K562 (cell line): ENCODE measurements around the gene PLCG2. TPM values are rescaled to one million over a fixed set of nuclear protein-coding genes. Genes with fewer than 3 reads are reported as not detected.

Experiments used
- ATAC-seq: fragments of 200-7000 bp; cut with Tn5 transposase; 3 replicates; pipeline ENCODE4 v1.9.1; 2020; ENCODE audit warnings: moderate library complexity
- BruUV-seq: library from RNA; stranded (reverse); fragments of 400-500 nt; replicated peaks from 2 replicates; lab custom pipeline; 2021; lab: Mats Ljungman, UMichigan
- CTCF ChIA-PET: fragments of 300-600 bp; formaldehyde crosslinking; extraction: SDS; loops from one replicate; lab custom pipeline; 2021; ENCODE audit warnings: low intra/inter-chr PET ratio; lab: Yijun Ruan, JAX
- POLR2A ChIA-PET: fragments of 300-600, 350-650 bp; sonication (Branson Sonifier 250); formaldehyde crosslinking; extraction: SDS; loops from one replicate; lab custom pipeline; 2021; ENCODE audit warnings: antibody characterized with exemption, inconsistent platforms; lab: Yijun Ruan, JAX
- DNase-seq, 4 experiments: peaks; one replicate each; pipeline versions ENCODE4 v3.0.0 to v3.0.0-alpha.2; 2011 to 2018; ENCODE audit warnings: low spot score in 3 of 4, mixed read lengths in 3 of 4; ENCODE audit errors: extremely low read depth in 1 of 4
- FAIRE-seq: peaks from 2 replicates; lab custom pipeline; 2011; peaks lifted over from hg19 to GRCh38; lab: Jason Lieb, UNC
- H2AFZ ChIP-seq: 2 replicates; pipeline ENCODE4 v1.6.0; 2011; ENCODE audit warnings: low read depth, low read length, control low read depth, inconsistent platforms
- H3K27ac ChIP-seq: fragments of 200-600 bp; 3 replicates; pipeline ENCODE4 v1.8.0; 2011; ENCODE audit warnings: low read depth, mild to moderate bottlenecking, control low read depth, inconsistent platforms, low read length, moderate library complexity, mixed read lengths; ENCODE audit errors: extremely low read depth
- H3K27me3 ChIP-seq, 2 experiments: fragments of 300-600 bp in 1 of 2; 2 replicates in 1 of 2; 3 replicates in 1 of 2; pipeline versions ENCODE4 v1.6.0 to v1.8.0; 2011; ENCODE audit warnings: inconsistent platforms in 2 of 2, low read length in 2 of 2, mild to moderate bottlenecking in 1 of 2, mixed read lengths in 1 of 2, moderate library complexity in 1 of 2; ENCODE audit not compliant: control insufficient read depth in 2 of 2, insufficient read depth in 2 of 2
- H3K36me3 ChIP-seq: fragments of 300-600 bp; 3 replicates; pipeline ENCODE4 v1.8.0; 2011; ENCODE audit warnings: mild to moderate bottlenecking, low read length, inconsistent platforms; ENCODE audit not compliant: control insufficient read depth, insufficient read depth
- H3K4me1 ChIP-seq, 2 experiments: fragments of 200-600 bp in 1 of 2; replicated peaks in 1 of 2; 2 replicates in 1 of 2; 3 replicates in 1 of 2; pipeline versions ENCODE4 v1.5.1 to v1.8.0; 2011; ENCODE audit warnings: inconsistent platforms in 2 of 2, low read length in 2 of 2, mild to moderate bottlenecking in 1 of 2, mixed read lengths in 1 of 2, moderate library complexity in 1 of 2; ENCODE audit not compliant: control insufficient read depth in 2 of 2, insufficient read depth in 2 of 2
- H3K4me2 ChIP-seq: 2 replicates; pipeline ENCODE4 v1.6.1; 2011; ENCODE audit warnings: low read length, control low read depth, inconsistent platforms, mixed read lengths; ENCODE audit not compliant: insufficient read depth
- H3K4me3 ChIP-seq: fragments of 200-600 bp; sonication (generic), shearing (Covaris generic); 2 replicates; pipeline ENCODE4 v1.5.1; 2016; ENCODE audit warnings: control low read depth, inconsistent platforms
- H3K79me2 ChIP-seq: fragments of 200-600 bp; 3 replicates; pipeline ENCODE4 v1.8.0; 2011; ENCODE audit warnings: low read length, inconsistent platforms; ENCODE audit not compliant: control insufficient read depth, insufficient read depth
- H3K9ac ChIP-seq, 2 experiments: 2 replicates each; pipeline versions ENCODE4 v1.6.0 to v1.6.1; 2011; ENCODE audit warnings: low read depth in 2 of 2, low read length in 2 of 2, control low read depth in 1 of 2, inconsistent platforms in 1 of 2, mild to moderate bottlenecking in 1 of 2, mixed read lengths in 1 of 2; ENCODE audit not compliant: insufficient read depth in 1 of 2
- H3K9me1 ChIP-seq: one replicate; pipeline ENCODE4 v1.6.0; 2011; ENCODE audit warnings: inconsistent platforms, mild to moderate bottlenecking, low read length, moderate library complexity; ENCODE audit not compliant: control insufficient read depth, insufficient read depth
- H3K9me3 ChIP-seq: replicated peaks from 2 replicates; pipeline ENCODE4 v1.5.1; 2011; ENCODE audit warnings: low read depth, low read length, inconsistent platforms; ENCODE audit not compliant: control insufficient read depth, insufficient read depth
- H4K20me1 ChIP-seq: replicated peaks from 2 replicates; pipeline ENCODE4 v1.6.1; 2011; ENCODE audit warnings: low read length, inconsistent platforms, mixed read lengths; ENCODE audit not compliant: control insufficient read depth, insufficient read depth
- JUN ChIP-seq, 2 experiments: sonication (generic) in 1 of 2; formaldehyde crosslinking in 1 of 2; IDR thresholded peaks; 2 replicates each; pipeline versions ENCODE4 v1.6.1 to v1.8.0; 2012 to 2022; ENCODE audit warnings: borderline replicate concordance in 2 of 2, mild to moderate bottlenecking in 2 of 2, improper control_type of control experiment in 1 of 2, low read depth in 1 of 2, low read length in 1 of 2, missing genetic modification reagents in 1 of 2
- KDM2B ChIP-seq: fragments of 250-450 bp; sonication (Bioruptor Pico); IDR thresholded peaks from 2 replicates; pipeline ENCODE4 v1.8.0; 2021; ENCODE audit warnings: mild to moderate bottlenecking, moderate library complexity
- ZNF384 ChIP-seq: IDR thresholded peaks from 2 replicates; pipeline ENCODE4 v1.6.1; 2012; ENCODE audit warnings: low read depth, low read length, improper control_type of control experiment
- ZNF431 ChIP-seq: sonication (generic); formaldehyde crosslinking; IDR thresholded peaks from 2 replicates; pipeline ENCODE4 v1.8.0; 2022; ENCODE audit warnings: mild to moderate bottlenecking, missing genetic modification reagents
- ZNF79 ChIP-seq: fragments of 250-450 bp; sonication (Bioruptor Pico); IDR thresholded peaks from 2 replicates; pipeline ENCODE4 v1.4.0; 2020; ENCODE audit warnings: low read depth, mild to moderate bottlenecking, moderate library complexity
- ZSCAN32 ChIP-seq: fragments of 450-650 bp; formaldehyde crosslinking; IDR thresholded peaks from 2 replicates; pipeline ENCODE4 v1.4.0; 2020; ENCODE audit warnings: mild to moderate bottlenecking, moderate library complexity
- WGBS: fragments of 100-300 bp; shearing (Covaris generic); methylation state at CpG from one replicate; pipeline ENCODE4 v1.1.6; 2016; ENCODE audit warnings: low coverage, mixed read lengths; ENCODE audit not compliant: insufficient coverage; ENCODE audit errors: missing lambda C conversion rate; 5-methylcytosine and 5-hydroxymethylcytosine counted together
- in situ Hi-C: fragments of 300-500 bp; cut with MboI; formaldehyde crosslinking; loops from 4 replicates; pipeline ENCODE4 v1.15.0; 2018; ENCODE audit warnings: inconsistent platforms, mixed read lengths
- intact Hi-C: fragments of 100-400 bp; cut with micrococcal nuclease; formaldehyde crosslinking; loops from 2 replicates; pipeline ENCODE4 v1.14.2; 2022
- polyA plus RNA-seq, 8 experiments: library from polyadenylated mRNA; depleted of rRNA in 4 of 8; stranded (reverse) in 5 of 8; unstranded in 3 of 8; fragments of >200 nt; fragmentation: Nextera tagmentation in 2 of 8; fragmentation: Illumina TruSeq in 1 of 8; extraction: Ambion mirVana in 2 of 8; extraction: Trizol in 1 of 8; gene quantifications; 2 replicates each; pipeline versions ENCODE4 v1.2.1 to v1.2.3, GENCODE V29; 2011 to 2014; ENCODE audit warnings: inconsistent platforms in 1 of 8, missing spikeins in 1 of 8
- total RNA-seq, 7 experiments: library from RNA; depleted of rRNA in 6 of 7; stranded (reverse); fragments of >200 nt in 6 of 7; fragmentation: Illumina TruSeq in 2 of 7; extraction: Trizol in 2 of 7; gene quantifications; 2 replicates each; pipeline versions ENCODE4 v1.2.1 to v1.2.3, GENCODE V29; 2011 to 2021; ENCODE audit warnings: low replicate concordance in 1 of 7

The PLCG2 gene
- total and polyA plus RNA-seq, 9 of the 15 experiments (the other 6 are each of a cell fraction or from before 2014, with no cell fraction given): 0.94 to 7.1 (median 3.1) TPM

GRCh38 chr16:81940781-81941560 lies 161.9 kb downstream of the PLCG2 start (continued):
- TF ChIP-seq ZNF79 (no peak), ZNF384 (no peak), ZSCAN32 (CRISPR knock-in tag) (no peak), JUN (IDR thresholded peaks at IDR 0.05; ENCODE audit: borderline replicate concordance, low read depth, low read length) (0 out of 2 replicates have a peak, but pooled peaks have one; percentile 39), JUN (CRISPR knock-in tag; IDR thresholded peaks at IDR 0.05; ENCODE audit: borderline replicate concordance) (no peak), ZNF431 (no peak)

DNA sequence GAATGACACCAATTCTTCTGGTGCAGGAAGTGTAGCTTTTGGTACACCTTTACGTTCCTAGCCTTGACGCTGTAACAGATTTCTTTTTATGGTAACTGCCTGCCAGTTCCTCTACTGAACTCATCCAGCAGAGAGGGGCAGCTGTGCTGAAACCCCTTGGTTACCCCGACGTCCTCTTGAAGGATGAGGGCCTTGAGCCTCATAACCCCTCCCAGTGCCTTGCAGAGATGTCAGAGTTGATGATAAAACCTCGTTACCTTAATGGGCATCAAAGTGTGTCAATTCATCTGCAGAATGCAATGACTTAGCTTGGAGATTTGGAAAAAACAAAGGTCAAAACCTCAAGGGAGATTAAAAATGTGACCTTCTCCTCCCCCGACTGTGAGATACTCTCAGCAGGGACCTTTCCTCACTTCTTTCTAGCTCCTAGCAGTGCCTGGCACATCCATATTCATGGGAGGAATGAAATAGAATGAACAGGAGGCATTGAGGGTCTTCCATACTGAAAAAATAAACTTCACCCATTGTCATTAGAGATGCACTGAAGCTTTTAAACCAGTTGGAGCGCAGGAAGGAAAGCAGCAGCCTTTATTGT lies 163.0 kb downstream of the PLCG2 start:
- no peak overlapping the region for H3K9ac ChIP-seq
- no TSS peak for BruUV-seq
- intact Hi-C loops: loop anchor here (5.0 kb wide), 2 partner anchors 55 to 1275 kb away; no protein-coding TSS in a partner anchor
- POLR2A ChIA-PET: no interaction called here
- WGBS: 2% methylated on average over 7 of the region's 7 CpGs
- H3K4me3 ChIP-seq: no peak overlapping the region
- ATAC-seq (no peak), FAIRE-seq (no peak), DNase-seq (no peak)
- peaks cover 6 to 26% of the 10 kb centered on the region in 2 experiments; a peak in 4 of 5 replicates for H3K27me3 ChIP-seq
- no peaks in the 10 kb centered on the region for H3K4me1 ChIP-seq
- no peak overlapping the region for H3K4me2 ChIP-seq
- CTCF ChIA-PET: interaction anchor here (1.3 kb wide), 1 partner anchor 1504 kb away, joined by 5 read pairs; no protein-coding TSS in a partner anchor
- H4K20me1 ChIP-seq: no peaks in the 10 kb centered on the region
- H3K9me3 ChIP-seq: no peaks in the 10 kb centered on the region
- H3K36me3 ChIP-seq: no peaks in the 10 kb centered on the region
- no peaks in the 10 kb centered on the region for H3K9me1 ChIP-seq
- TF ChIP-seq KDM2B: no peak
- no peak overlapping the region for H3K27ac ChIP-seq
- no peak overlapping the region for H2AFZ ChIP-seq
- in situ Hi-C loops: no loop called here
- H3K79me2 ChIP-seq: no peaks in the 10 kb centered on the region
